Left colon (tissue), 2 donors: ENCODE measurements around the gene KCNQ1OT1. TPM values are rescaled to one million over a fixed set of nuclear protein-coding genes. Genes with fewer than 3 reads are reported as not detected.

Experiments
- ATAC-seq: fragments of 200-7000 bp; cut with Tn5 transposase; one replicate; pipeline ENCODE4 v1.9.1; 2020; ENCODE audit warnings: mild to moderate bottlenecking, moderate library complexity
- DNase-seq, 2 donors: peaks; one replicate each; pipeline ENCODE4 v3.0.0-alpha.2; 2020
- intact Hi-C, 2 donors: fragments of 100-400 bp; cut with DNase I in 1 of 2; cut with micrococcal nuclease in 1 of 2; formaldehyde crosslinking; loops; one replicate each; pipeline versions ENCODE4 v1.11.2 to v1.14.0; 2022; cut with DNase I, micrococcal nuclease
- total RNA-seq, 2 donors: library from RNA; stranded (reverse); fragmentation: NEBNext Ultra II Directional; extraction: Animal tissue kit (Norgen Biotek cat#: 25700); gene quantifications; one replicate each; pipeline ENCODE4 v1.2.1, GENCODE V29; 2021
- donor health status: DM: no; HTN: no; CAD: no.
- donor health status: DM: yes; HTN: yes; CAD: no.

The KCNQ1OT1 gene
- total RNA-seq, 2 donors from 2014 or later: 1.1 to 1.9 TPM

DNA sequence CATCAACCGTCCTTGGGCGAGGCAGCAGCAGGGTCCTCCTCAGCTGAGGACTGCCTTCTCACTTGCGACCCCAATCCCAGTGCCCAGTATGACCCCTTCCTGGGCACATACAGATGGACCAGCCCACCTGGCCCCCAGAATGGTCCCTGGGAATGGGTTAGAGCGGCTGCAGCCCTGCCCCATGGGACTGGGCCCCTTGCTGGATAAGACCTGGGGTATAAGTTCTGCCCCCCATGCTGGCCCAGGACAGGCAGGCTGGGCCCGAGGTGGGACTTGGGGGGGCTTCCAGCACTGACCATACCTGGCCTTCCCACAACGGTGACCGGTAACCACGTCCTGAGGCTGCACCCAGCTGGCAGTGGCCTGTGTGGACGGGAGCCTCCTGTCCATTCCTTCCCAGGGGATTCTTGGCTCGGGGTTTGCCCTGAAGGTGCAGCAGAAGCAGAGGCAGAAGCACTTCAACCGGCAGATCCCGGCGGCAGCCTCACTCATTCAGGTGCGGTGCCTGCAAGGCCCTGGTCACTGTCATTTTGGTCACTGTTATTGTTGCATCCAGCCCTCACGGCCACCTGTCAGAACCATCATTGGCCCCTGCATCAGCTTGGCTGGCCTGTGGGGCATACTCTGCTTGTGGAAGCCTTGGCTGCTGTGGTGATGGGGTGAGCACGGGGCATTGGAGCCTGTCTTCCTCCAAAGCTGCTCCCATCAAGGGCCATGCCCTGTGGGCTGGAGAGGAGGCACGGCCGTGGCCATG lies 114.8 kb downstream of the KCNQ1OT1 start:
- no peak for ATAC-seq
- peak; percentile 3 to 19 for DNase-seq
- intact Hi-C loops: no loop called here

DNA sequence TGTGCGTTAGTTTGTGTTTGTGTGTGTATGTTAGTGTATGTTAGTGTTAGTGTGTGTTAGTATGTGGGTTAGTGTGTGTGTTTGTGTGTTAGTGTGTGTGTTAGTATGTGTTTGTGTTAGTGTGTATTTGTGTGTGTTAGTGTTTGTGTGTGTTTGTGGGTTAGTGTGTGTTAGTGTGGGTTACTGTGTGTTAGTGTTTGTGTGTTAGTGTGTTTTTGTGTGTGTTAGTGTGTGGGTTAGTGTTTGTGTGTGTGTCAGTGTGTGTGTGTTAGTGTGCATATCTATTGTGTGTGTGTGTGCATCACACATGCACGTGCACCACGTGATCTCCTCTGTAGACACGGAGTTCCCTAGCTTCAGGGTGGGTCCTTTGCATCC lies 115.4 kb downstream of the KCNQ1OT1 start:
- intact Hi-C loops: no loop called here
- DNase-seq (no peak), ATAC-seq (no peak)

DNA sequence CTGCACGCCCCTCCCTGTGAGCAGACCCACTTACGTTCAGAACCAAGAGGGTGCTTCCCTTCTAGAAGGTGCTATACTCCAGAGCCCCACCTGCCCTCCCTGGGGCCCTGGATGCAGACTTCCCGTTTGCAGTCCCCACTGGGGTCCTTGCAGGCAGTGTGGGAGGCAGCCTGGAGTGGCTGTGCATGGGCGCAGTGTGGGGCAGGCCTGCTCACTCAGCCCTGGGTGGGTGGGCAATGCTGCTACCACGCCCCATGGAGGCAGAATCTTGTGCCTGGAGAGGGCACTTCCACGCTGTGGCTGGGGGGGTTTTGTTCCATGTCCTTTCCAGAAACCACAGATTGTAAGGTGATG lies 116.2 kb downstream of the KCNQ1OT1 start:
- ATAC-seq: no peak
- intact Hi-C loops: no loop called here
- DNase-seq: peak; percentile 2 to 16

DNA sequence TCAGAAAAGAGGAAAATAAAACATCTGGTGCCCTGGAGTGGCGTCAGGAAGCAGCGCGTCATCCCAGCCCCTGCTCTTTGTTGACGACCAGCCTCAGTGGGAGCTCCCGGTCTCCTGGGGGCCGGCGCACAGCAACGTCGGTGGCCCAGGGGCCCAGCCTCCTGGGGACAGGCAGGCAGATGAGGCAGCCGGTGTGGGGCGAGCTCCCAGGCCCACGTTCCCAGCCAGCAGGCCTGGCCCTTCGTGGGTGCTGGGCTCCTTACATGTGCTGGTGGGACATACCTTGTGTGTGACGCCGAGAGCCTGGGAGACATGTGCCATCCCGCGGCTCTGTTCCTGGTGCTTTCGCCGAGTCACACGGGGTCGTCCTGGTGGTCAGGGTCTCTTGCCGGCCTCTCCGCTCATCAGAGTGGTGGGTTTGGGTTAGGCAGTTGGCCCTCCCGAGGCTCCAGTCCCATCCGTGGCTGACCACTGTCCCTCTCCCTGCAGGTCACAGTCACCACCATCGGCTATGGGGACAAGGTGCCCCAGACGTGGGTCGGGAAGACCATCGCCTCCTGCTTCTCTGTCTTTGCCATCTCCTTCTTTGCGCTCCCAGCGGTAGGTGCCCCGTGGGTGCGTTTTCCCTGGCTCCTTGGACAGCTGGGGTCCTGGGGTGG lies 116.7 kb downstream of the KCNQ1OT1 start:
- peak; percentile 1 to 19 for DNase-seq
- ATAC-seq: no peak
- intact Hi-C loops: no loop called here

DNA sequence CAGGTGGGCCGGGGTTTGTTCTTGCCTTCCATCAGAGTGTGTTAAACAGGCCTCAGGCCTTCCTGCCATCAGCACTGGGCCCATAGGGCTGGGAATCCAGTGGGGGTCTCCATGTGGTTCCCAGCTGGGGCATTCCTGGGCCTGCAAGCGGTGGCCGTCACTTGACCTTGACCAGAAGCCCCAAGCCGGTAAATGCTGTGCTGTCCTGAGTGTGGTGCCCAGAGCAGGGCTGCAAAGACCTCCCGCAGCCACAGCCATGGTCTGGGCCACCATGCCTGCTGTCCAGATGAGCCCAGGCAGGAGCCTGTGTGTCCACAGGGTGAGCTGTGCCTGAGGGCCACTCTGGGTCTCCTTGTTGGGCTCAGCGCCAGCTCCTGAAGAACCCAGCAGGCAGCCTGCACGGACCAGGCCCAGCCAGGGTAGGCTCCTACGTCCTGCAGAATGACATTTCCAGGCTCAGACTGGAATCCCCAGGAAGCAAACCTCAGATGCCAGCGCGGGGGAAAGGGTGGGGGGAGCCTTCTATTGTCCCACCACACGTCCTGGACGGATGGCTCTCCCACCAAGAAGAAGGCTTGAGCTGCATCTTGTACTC lies 117.3 kb downstream of the KCNQ1OT1 start:
- ATAC-seq (no peak), DNase-seq (peak; percentile 3 to 18)
- intact Hi-C loops: no loop called here

DNA sequence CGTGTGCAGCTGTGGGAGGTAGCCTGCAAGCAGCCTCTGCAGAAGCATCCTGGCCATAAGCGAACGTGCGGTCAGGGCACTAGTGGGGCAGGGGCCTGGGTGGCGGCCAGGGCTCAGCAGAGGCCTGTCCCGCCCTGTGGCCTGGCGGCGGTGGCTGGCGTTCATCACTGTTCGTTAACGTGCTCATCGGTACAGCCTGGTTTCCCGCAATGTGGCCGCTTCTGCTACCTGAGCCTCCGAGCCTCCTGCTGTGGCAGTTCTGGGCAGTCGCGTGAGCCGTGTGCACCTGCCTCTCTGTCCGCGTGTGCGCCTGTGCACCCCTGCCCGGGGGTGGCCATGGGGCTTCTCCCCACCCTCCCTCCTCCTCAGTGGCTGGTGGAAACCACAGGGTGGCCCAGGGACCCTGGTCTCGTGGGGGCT lies 117.9 kb downstream of the KCNQ1OT1 start:
- DNase-seq: peak in 1 of 2 donors; percentile 3
- intact Hi-C loops: no loop called here
- ATAC-seq: no peak

DNA sequence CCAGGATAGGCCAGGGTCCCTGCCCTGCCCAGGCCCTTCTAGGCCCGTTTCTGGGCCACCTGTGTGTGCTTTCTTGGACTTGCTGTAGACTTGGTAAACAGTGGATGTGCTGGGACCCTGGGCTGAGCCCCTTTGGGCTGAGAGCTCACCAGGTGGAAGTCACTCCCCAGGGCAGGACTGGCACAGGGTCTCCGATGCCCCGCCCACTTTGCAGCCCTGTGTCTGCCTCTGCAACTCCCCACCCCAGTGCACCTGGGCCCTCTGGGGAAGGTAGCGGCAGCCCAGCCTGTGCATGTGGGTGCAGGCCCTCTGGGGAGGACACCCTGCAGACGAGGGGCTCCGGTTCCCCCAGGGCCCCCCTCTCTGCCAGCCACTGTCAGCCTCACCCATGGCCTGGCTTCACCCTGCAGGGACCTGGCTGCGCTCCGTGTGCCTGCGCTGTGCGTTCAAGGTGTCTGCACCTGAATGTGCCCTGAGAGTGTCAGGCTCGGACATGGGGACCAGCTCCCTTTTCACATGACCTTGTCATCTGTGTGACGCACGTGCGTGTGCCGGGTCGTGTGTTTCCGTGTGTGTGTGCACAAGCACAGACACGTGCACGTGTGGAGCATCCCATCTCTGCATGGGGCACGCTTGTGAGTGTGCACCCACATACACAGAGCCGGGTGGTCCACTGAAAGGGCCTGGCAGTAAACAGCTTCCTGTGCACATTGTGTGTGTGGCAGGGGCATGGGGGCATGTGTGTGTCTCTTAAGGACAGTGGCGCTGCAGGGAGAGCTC lies 118.5 kb downstream of the KCNQ1OT1 start:
- intact Hi-C loops: no loop called here
- peak; percentile 6 to 15 for DNase-seq

DNA sequence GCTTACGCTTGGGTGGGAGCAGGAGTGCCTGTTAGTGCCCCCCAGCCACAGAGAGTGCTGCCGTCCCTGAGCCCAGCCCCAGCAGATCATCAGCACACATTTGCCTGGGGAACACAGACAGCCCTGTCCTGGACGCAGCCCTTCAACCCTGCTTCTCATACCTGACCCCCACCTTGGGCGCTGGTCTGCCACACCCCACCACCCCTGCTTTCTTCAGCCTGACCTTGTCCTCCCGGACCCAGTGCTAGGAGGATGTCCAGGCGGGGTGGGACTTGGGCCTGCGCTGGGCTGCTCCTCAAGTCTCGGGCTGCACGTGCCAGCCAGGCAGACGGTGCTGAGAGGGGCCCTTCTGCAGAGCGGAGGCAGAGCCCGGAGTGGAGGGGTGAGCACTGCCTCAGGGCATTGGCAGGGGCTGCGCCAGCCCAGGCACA lies 119.2 kb downstream of the KCNQ1OT1 start:
- intact Hi-C loops: no loop called here
- DNase-seq: peak; percentile 2 to 9

More for the DNA sequence above, 118.5 kb downstream of the KCNQ1OT1 start:
- no peak for ATAC-seq

DNA sequence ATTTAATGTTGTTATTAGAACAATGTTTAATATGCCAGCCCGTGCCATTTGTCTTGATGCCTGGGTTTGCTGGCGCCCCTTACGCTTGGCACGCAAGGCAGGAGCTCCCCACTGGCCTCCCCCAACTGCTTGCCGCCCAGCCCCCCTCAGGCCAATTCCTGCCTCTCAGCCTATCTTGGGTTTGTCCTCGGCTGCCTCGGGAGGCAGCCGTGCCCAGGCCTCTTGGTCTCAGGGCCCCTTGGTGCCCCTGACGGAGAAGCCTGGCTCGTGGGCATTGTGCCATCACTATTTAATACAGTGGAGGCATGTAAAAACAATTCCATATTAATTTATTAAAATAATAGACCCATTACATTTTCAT lies 119.8 kb downstream of the KCNQ1OT1 start:
- ATAC-seq (no peak), DNase-seq (peak; percentile 1 to 12)
- intact Hi-C loops: no loop called here

More for the DNA sequence above, 119.2 kb downstream of the KCNQ1OT1 start:
- ATAC-seq: no peak

DNA sequence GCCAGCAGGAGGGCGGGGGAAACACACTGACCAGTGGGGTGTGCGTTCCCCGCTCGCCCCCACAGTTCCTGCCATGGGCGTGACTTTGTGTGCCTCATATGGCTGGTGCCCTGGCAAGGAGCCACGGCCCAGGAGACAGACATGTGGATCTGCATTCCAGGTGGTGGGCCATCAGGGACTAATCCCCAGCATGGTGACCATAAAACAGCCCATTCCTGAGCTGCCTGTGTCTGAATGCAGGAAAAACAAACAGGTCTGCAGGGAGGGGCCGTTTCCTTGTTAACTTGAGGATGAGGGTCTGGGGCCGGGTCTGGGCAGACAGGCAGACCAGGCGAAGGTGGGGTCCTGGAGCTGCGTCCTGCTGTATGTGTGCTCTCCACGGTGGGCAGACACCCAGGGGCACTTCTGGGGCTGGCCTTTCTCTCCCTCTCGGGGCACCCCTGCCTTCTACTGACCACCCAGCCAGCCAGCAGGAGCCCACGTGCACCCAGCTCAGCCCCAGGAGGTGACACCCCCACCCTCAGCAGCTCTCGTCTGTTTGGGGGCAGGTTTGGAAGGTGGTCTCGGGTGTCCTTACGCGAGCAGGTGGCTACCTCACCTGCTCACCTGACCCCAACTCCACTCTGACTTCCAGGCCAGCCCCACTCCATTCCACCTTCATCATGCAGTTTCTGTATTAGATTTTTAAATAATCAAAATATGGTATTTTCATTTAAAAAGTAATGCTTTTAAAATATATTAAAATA lies 120.3 kb downstream of the KCNQ1OT1 start:
- intact Hi-C loops: no loop called here
- peak; percentile 8 to 22 for DNase-seq
- ATAC-seq: no peak

DNA sequence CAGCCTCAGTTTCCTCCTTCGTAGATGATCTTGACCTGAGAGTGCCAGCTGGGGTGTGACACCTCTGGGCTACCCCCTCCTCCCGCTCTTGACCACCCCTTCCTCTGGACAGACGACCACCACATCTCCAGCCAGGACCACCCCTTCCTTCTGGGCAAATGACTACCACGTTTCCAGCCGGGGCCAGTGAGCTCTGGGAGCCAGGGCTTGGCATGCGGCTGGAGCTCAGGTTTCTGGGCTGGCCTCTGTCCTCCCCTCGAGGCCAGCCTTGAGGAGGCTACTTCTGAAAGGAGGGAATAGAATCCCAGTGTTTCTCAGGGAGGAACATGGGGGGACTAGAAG lies 120.9 kb downstream of the KCNQ1OT1 start:
- ATAC-seq (no peak), DNase-seq (peak; percentile 2 to 22)
- intact Hi-C loops: no loop called here

DNA sequence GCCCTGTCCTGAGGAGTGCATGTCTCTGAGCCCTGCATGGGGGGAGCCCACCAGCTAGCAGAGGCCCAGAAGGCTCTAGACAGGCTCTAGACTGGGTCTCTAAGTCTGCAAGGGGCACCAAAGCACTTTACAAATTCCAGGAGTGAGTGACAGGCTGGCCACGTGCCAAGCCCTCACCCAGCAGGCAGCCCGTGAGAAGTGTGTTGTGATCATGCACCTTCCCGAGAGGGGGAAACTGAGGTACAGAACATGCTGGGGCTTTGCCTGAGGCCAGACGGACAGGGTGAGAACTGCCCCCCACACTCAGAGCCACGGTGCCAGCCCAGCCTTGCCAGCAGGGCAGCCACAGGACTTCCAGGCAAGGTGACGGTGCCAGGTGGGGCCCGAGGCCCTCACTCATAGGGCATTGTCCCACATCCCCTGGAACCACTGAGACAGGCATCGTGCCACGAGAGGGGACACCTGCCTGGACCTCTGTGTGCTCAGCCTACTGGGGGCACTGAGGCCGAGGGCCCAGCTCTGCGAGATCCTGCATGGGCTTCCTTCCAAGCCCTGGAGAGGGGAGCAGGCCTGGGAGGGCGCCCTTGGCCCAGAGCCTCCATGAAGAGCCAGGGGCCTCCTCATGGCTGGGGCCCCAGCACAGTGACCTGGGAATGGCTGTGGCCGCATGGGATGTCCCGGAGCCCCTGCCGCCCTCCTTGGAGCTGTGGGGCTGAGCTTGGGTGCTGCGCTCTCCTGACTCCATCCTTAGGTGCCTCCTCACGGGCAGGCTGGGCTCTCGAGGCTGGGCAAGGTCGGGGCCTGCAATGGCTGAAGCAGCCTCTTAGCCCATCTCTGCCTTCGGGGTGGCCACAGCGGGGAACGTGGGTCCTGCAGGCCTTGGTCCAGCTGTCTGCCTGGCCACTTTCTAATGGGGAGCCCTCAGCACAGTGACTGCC lies 121.5 kb downstream of the KCNQ1OT1 start:
- intact Hi-C loops: no loop called here
- DNase-seq: peak; percentile 23 to 24
- no peak for ATAC-seq

DNA sequence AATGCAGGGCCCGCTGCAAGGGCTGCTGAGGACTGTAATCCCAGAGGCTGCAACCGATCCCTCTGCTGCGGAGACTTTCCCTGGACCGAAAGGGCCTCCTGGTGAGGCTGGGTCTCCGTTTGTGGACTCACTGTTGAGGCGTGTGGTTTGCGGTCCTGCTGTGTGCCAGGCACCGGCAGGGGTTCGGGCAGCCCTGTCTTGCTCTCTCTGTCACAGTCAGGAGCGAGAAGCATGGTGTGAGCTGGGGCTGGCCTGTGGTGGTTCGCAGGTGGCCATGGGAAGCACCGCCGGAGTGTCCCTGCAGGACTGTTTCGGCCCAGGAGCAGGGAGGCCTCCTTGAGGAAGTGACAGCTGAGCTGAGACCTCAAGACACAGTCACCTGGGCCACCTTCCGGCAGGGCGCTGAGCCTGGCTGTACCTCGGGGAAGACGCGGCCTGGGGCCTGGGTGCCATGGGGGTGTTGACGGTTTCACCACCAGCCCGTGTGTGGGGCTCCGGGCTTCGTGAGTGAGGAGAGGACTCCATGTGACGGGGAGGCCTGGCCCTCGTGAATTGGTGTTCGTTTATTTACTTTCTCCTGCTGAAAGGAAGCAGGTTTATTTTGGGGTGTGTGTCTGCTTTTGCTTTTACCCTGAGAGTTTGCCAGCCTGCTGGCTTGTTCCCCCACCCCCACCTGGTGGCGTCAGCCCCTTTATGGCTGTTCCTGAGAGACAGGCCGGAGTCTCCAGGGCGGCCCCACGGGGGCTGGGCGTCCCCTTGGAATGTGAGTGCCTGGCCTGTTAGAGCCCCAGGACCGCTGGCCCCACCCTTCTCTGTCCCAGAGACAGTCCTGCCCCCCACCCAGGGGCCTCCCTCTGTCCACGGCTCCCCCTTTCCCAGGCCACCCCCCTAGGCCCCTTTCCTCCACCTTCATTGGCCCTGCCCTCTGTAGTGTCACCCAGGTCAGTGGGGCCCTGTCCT lies 122.5 kb downstream of the KCNQ1OT1 start:
- ATAC-seq: peak; percentile 53
- intact Hi-C loops: no loop called here
- peak; percentile 61 to 65 for DNase-seq

DNA sequence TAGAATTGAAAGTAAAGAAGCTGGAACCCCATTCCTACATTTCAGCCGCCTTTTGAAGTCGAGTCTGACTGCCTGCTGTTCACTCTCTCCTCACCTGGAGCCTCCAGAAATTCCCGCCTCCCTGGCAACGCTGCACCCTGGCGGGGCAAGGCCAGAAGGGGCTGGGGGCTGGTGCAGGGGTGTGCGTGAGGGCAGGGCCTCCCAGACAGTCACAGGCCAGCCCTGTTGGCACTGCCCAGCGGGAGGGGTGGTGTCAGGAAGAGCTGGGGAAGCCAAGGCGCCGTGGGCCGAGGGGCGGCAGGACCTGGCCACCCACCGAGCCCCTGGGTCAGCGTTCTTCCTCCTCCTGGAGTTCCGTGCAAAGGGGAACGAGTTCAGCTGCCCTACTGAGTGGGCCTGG lies 123.2 kb downstream of the KCNQ1OT1 start:
- no peak for ATAC-seq
- DNase-seq: peak; percentile 3 to 19
- intact Hi-C loops: no loop called here

DNA sequence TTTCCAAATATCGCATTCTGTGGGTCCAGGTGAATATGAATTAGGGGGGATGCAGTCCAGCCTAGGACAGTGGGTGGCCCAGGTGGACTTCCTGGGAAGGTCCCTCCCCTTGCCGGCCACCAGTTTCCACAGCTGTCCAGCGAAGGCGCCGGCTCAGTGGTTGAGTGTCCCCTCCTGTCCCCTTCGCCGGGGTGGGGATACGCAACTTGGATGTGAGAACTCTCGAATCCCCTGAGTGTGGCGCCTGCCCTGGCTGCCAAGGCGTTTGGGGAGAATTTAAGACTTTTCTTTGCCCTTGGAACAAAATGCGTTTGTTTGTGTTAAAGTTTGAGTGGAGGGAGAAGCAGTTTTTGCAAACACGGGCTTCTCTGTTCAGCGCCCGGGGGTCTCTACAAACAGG lies 123.7 kb downstream of the KCNQ1OT1 start:
- DNase-seq: peak; percentile 9 to 17
- ATAC-seq: no peak
- intact Hi-C loops: no loop called here

DNA sequence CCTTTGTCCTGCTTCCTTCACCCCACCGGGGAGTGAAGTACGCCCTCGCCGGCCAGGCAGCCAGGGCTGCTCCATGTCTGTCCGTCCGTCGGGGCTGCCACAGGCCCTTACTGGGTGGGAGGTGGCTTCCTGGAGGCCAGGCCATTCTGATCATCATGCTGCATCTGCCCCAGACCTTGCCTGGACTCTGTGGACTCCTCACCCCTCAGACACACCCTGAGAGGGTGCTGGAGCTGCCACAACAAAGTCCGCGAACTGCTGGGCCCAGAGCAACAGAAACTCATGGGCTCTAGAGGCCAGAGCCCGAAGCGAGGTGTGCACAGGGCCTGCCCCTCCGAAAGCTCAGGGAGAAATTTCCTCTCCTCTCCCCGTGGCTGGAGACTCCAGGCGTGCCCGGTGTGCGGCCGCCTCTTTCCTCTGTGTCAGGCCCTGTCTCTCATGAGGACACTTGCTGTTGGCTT lies 124.2 kb downstream of the KCNQ1OT1 start:
- DNase-seq (peak; percentile 38 to 49), ATAC-seq (peak; percentile 73)
- intact Hi-C loops: no loop called here
